Neural progenitor cell (in vitro differentiated cells): ENCODE results near the gene COG7.

Experiments
- CTCF ChIP-seq: fragments of 200-600 bp; sonication (generic); IDR thresholded peaks from 2 replicates; pipeline ENCODE4 v1.5.1; 2017; ENCODE audit warnings: antibody characterized with exemption, mild to moderate bottlenecking
- EZH2 ChIP-seq: fragments of 200-600 bp; sonication (generic); IDR thresholded peaks from 2 replicates; pipeline ENCODE4 v1.6.1; 2017; ENCODE audit warnings: antibody characterized with exemption, mild to moderate bottlenecking, moderate library complexity
- EZH2phosphoT487 ChIP-seq: fragments of 200-600 bp; sonication (generic); IDR thresholded peaks from 2 replicates; pipeline ENCODE4 v1.6.1; 2017; ENCODE audit warnings: antibody characterized with exemption

GRCh38 chr16:23353440-23353839 is 99.5 kb downstream of the COG7 start:
- TF ChIP-seq CTCF = no peak
- no peak for TF ChIP-seq EZH2
- TF ChIP-seq EZH2phosphoT487 = no peak
